Jurkat, Clone E6-1 (cell line): ENCODE data around the gene CDH8.
"Not testable (repeated sequence)": the region's sequence is repeated elsewhere in the genome, so short reads cannot be mapped to it uniquely, and the experiment has no call there.

Experiments used
- DNase-seq: peaks from one replicate; pipeline ENCODE4 v3.0.0-alpha.2; 2011; ENCODE audit warnings: low read depth, low spot score
- H3K4me3 ChIP-seq: 2 replicates; pipeline ENCODE4 v1.5.1; 2011; ENCODE audit warnings: mild to moderate bottlenecking, low read length, control low read depth, moderate library complexity

The CDH8 gene

DNA sequence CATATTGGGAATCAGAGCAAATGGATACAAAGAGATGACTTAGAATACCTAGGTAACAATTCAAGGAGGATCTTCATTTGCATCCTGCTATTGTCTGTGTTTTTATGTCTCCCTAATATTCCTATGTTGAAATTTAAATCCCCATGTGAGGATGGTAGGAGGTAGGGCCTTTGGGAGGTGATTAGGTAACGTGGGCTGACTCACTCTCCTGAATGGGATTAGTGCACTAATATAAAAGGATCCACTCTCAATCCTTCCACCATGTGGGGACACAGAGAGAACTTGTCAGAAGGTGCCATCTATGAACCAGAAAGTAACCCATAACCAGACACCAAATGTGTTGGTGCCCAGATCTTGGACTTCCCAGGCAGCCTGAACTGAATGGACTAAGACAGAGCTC is 83.4 kb downstream of the CDH8 start:
- no peak overlapping the region for H3K4me3 ChIP-seq
- DNase-seq: no peak

DNA sequence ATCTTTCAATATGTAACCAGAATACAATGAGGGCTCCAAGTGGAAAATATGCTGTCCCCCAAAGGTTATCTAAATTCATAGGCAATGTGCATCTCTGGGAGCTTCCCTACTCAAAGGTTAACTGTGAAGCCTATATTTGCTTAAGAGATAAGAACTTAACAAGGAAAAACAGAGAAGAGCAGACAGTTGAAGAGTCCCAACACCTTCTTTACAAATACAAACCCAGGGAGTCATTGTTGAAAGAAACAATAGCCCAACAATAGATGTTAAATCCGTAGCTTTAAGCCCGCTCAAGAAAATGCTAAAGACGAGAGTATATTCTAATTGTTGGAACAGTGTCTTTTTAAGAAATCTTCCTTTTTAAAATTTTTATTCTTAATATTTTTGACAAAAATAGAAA is 87.8 kb downstream of the CDH8 start:
- no peak for DNase-seq
- H3K4me3 ChIP-seq: no peak overlapping the region

- H3K4me3 ChIP-seq: no peak overlapping the region
- peak; percentile 6 for DNase-seq
Measured at GRCh38 chr16:61946019-61946418, 90.2 kb downstream of the CDH8 start.

- DNase-seq: no peak
- H3K4me3 ChIP-seq: no peak overlapping the region
Measured at GRCh38 chr16:61945511-61945910, 90.7 kb downstream of the CDH8 start.

- no peak overlapping the region for H3K4me3 ChIP-seq
- no peak for DNase-seq
Measured at GRCh38 chr16:61944004-61944403, 92.2 kb downstream of the CDH8 start.

DNA sequence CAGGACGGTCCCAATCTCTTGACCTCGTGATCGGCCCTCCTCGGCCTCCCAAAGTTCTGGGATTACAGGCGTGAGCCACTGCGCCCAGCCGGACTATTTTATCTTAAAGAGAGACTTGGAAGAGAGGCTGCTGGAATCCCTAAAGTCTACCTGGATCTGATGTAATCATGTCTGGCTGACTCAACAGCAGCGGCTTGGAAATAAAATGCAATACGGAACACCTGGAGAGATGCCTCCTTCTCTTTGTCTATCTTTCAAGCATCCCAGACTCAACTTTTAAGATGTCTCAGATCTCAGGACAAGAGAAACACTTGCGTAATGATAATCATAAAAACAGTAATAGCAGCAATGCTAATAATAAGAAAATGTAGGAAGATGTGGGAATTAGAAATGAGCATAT is 95.6 kb downstream of the CDH8 start:
- no peak overlapping the region for H3K4me3 ChIP-seq
- DNase-seq: no peak

- DNase-seq: no peak
- H3K4me3 ChIP-seq: no peak overlapping the region
Measured at GRCh38 chr16:61937646-61938045, 98.6 kb downstream of the CDH8 start.

- peak; percentile 3 for DNase-seq
- H3K4me3 ChIP-seq: no peak overlapping the region
Measured at GRCh38 chr16:61936522-61936921, 99.7 kb downstream of the CDH8 start.

GRCh38 chr16:61934601-61935000 is 101.6 kb downstream of the CDH8 start:
- no peak for DNase-seq
- no peak overlapping the region for H3K4me3 ChIP-seq

DNA sequence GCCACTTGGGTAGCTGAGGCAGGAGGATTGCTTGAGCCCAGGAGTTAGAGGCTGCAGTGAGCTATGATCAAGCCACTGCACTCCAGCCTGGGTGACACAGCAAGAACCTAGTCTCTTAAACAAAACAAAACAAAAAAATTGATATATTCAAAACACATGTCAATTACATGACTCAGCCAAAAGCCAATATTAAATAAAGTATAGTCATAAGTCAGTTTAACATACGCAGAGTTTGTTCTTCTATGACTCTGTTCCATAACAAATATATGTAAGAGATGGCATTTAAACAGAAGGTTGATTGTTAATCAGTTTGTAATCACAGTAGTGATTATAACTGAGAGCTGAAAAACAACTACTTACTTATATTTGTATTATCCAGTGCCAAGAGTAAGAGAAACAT is 106.5 kb downstream of the CDH8 start:
- no peak overlapping the region for H3K4me3 ChIP-seq
- no peak for DNase-seq

- no peak for DNase-seq
Measured at GRCh38 chr16:61926766-61927165, 109.5 kb downstream of the CDH8 start.

GRCh38 chr16:61923629-61924028 is 112.6 kb downstream of the CDH8 start:
- DNase-seq: no peak

More at GRCh38 chr16:61926766-61927165, 109.5 kb downstream of the CDH8 start:
- no peak overlapping the region for H3K4me3 ChIP-seq

DNA sequence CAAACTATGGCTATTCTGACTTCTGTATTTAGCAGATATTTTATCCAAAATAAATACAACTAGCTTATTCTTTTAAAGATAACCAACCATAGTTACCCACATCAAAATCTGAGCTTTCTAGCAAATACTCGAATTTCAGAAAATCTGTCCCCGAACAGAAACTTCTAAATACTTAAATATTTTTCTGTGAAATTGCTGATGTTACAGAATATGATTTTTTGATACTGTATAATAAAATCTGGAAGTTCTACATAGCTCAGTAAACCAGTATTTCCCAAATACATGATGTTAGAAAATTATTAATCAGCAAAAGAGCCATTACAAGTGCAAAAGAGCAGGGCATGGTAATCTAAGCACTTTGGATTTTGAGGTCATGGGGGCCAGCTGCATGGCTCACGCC is 114.9 kb downstream of the CDH8 start:
- no peak for DNase-seq
- no peak overlapping the region for H3K4me3 ChIP-seq

More at GRCh38 chr16:61923629-61924028, 112.6 kb downstream of the CDH8 start:
- no peak overlapping the region for H3K4me3 ChIP-seq

GRCh38 chr16:61917865-61918826 is 118.1 kb downstream of the CDH8 start:
- not testable (repeated sequence) for H3K4me3 ChIP-seq, DNase-seq

GRCh38 chr16:61915569-61915968 is 120.7 kb downstream of the CDH8 start:
- H3K4me3 ChIP-seq: no peak overlapping the region
- DNase-seq: no peak

DNA sequence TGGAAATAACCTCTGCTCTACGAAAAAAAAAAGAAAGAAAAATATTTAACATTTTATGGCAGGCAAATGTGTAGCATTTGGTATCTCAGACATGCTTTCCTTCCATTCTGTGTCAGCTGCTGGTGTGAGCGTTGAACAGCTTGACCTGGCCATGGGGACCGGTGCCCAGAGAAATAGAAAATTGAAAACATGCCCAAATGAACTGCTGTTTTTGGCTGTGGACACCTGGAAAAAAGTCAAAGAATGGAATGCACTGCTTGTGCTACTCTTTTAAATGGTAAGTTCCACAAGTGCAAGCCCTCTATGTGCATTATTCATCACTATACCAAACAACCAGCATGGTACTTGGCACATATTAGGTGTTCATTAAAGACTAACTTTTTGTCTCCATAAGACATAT is 127.2 kb downstream of the CDH8 start:
- no peak overlapping the region for H3K4me3 ChIP-seq
- no peak for DNase-seq

DNA sequence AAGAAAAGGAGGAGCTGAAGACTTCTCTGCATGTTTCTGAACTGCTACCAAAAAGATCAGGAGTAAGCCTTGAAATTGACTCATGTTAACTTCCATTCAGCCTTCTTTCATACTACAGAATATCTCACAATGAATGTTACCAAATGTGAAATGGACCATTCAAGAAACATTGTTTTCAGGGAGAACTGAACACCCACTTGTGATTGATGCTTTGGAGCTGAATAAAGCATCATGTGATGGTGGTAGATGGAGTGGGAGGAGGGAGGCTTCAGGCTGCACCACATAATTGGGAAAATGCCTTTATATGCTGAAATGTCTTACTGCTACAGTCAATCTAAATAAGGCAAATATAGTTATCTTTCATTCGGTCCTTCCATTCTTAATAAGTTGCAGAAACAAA is 127.8 kb downstream of the CDH8 start:
- DNase-seq: no peak

DNA sequence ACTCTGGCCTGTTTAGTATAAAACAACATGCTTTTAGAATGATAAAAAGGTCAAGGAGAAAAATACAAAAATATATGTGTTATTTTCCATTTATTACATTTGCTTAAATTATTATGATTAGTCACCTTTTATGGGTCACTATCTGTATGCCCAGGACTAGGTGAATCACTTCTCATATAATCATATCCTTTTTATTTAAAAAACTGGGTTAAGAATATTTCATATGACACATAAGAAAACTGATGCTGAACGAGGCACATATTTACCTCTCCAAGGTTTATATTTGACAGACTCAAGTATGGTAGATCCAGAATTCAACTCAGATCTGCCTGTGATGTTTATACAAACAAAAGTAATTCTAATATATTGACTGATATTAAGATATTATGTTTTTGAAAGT is 134.5 kb downstream of the CDH8 start:
- no peak for DNase-seq
- H3K4me3 ChIP-seq: no peak overlapping the region

More for the DNA sequence above, 127.8 kb downstream of the CDH8 start:
- H3K4me3 ChIP-seq: no peak overlapping the region

GRCh38 chr16:61900482-61900881 is 135.8 kb downstream of the CDH8 start:
- no peak for DNase-seq
- no peak overlapping the region for H3K4me3 ChIP-seq

- DNase-seq: no peak
- H3K4me3 ChIP-seq: no peak overlapping the region
Measured at GRCh38 chr16:61897657-61898056, 138.6 kb downstream of the CDH8 start.

DNA sequence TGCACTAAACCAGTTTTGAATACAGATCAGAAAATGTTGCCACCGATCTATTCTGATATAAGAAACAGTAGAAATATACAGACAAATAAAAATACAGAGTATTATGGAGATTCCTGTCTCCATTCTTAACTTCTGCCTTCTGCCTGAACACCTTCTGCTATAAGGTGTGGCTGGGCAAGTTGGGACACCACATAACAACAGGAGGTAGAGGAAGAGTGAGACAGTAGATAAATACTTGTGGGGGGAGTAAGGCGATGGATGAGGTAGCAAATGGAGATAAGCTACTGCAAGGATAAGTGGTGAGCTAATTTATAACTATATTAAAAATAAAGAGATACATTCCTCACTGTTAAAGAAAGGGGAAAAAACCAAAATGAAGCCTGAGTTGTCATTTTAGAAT is 143.7 kb downstream of the CDH8 start:
- H3K4me3 ChIP-seq: no peak overlapping the region
- DNase-seq: no peak
